Right lung (tissue), 5 donors: ENCODE data around the gene GAN. TPM values are rescaled to one million over a fixed set of nuclear protein-coding genes. Genes with fewer than 3 reads are reported as not detected.

ENCODE experiments used
- DNase-seq, 2 donors: peaks; one replicate each; pipeline ENCODE4 v3.0.0-alpha.2; 2013
- polyA plus RNA-seq, 5 donors: library from polyadenylated mRNA; unstranded; fragments of 120-200 nt; gene quantifications; one replicate each; pipeline versions ENCODE4 v1.2.1 to v1.2.3, GENCODE V29; 2013; ENCODE audit warnings: inconsistent platforms in 1 of 5, low replicate concordance in 1 of 5; ENCODE audit not compliant: insufficient read length in 5 of 5, insufficient read depth in 1 of 5

GAN gene
- polyA plus RNA-seq, 5 donors = 2.3 to 4.2 (median 3.4) TPM

- DNase-seq = no peak
Measured at GRCh38 chr16:81429045-81429521, 114.3 kb downstream of the GAN start.

- no peak for DNase-seq
Measured at GRCh38 chr16:81431554-81432353, 117.0 kb downstream of the GAN start.

- DNase-seq = no peak
Measured at GRCh38 chr16:81432937-81433557, 118.3 kb downstream of the GAN start.

GRCh38 chr16:81435103-81435502, 120.3 kb downstream of the GAN start:
- no peak for DNase-seq

GRCh38 chr16:81435567-81435966, 120.8 kb downstream of the GAN start:
- DNase-seq = no peak

- DNase-seq = no peak
Measured at GRCh38 chr16:81436386-81436785, 121.6 kb downstream of the GAN start.

GRCh38 chr16:81437865-81438264, 123.1 kb downstream of the GAN start:
- no peak for DNase-seq

Other genes with a start within 250 kb of the GAN start
- gene C16orf46, start 237.7 kb upstream of the GAN start, polyA plus RNA-seq = 1 to 10 TPM; 1.6 to 2.5 (median 1.9) TPM
- 10 to 100 TPM; 64.4 to 95.7 (median 72.7) TPM for gene GCSH, start 218.6 kb upstream of the GAN start, polyA plus RNA-seq
- gene BCO1, start 76.3 kb upstream of the GAN start, polyA plus RNA-seq = under 1 TPM; 0.40 to 0.84 (median 0.58) TPM
- 10 to 100 TPM; 29.2 to 41.6 (median 35.1) TPM for gene CMIP, start 129.8 kb downstream of the GAN start, polyA plus RNA-seq